ENCODE data around the gene FOXO3. TPM values are rescaled to one million over a fixed set of nuclear protein-coding genes. Genes with fewer than 3 reads are reported as not detected.

Gene FOXO3
- total RNA-seq, 1 experiment from 2014 or later: 22.1 TPM

DNA sequence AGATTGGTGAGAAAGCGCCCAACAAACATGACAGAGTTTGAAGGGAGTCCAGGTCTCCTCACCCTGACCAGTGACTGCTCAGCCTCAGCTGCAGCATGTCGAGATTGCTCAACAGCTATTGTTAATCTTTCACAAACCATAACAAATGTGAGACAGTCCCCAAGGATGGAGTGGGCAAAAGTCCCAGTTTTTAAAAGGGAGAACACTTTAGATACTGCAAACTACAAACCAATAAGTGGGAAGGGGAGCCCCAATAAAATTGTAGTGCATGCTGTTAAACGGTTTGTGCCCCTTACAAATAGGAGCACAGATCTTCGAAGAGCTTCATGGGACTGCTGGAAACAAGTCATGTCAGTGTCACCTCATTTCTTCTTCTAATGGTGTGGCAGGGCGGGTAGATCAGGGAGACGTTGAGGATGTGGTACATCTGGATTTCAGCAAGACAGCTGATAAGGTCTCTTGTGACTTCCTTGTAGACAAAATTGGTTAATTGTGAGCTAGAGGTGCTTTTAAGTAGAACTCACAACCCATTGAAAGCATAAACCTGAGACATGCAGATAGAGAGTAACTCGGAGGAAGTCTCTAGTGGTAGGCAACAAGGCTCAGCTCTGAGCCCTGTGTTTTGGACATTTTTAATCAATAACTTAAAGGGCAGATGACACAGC, 153.5 kb downstream of the FOXO3 start:
- no peak overlapping the region for H2BK120ac ChIP-seq (ENCODE audit: low read depth, low read length, poor library complexity, severe bottlenecking)
- H3K79me2 ChIP-seq (ENCODE audit: insufficient read depth, low read length): no peaks in the 10 kb centered on the region
- H3K4ac ChIP-seq (ENCODE audit: low read depth, low read length): no peak overlapping the region
- no peak overlapping the region for H3K4me2 ChIP-seq (ENCODE audit: insufficient read depth, insufficient read length, low read length)
- H4K5ac ChIP-seq (ENCODE audit: insufficient read length, low read depth, low read length): no peak overlapping the region
- no peak overlapping the region for H2BK15ac ChIP-seq (ENCODE audit: low read depth, low read length)
- Mint-ChIP-seq H3K4me3 (no peak overlapping the region), H3K9me3 (no peaks in the 10 kb centered on the region; a peak in 1 of 5 replicates), H3K4me1 (peaks cover 6 to 8% of the 10 kb centered on the region in 2 experiments), H3K36me3 (ENCODE audit: insufficient read depth in 1 of 3, low read depth in 3 of 3) (no peaks in the 10 kb centered on the region), H3K27me3 (ENCODE audit: low read depth) (peaks cover 4% of the 10 kb centered on the region), H3K27ac (no peak overlapping the region)
- H2AFZ ChIP-seq (ENCODE audit: low read length): no peak overlapping the region
- no peaks in the 10 kb centered on the region; the same call in 1 of the 2 replicates for H3K4me1 ChIP-seq (ENCODE audit: insufficient read depth, low read length)
- no peak overlapping the region for H3K56ac ChIP-seq (ENCODE audit: insufficient read length, low read depth, low read length)
- no peak overlapping the region for H3K23ac ChIP-seq (ENCODE audit: insufficient read length, low read depth, low read length)
- H3K18ac ChIP-seq (ENCODE audit: insufficient read length, low read depth, low read length): no peak overlapping the region
- H3T11ph ChIP-seq (ENCODE audit: low read length): no peak overlapping the region
- no peaks in the 10 kb centered on the region for H3K23me2 ChIP-seq (ENCODE audit: insufficient read length, low read depth, low read length, poor library complexity, severe bottlenecking)
- H4K20me1 ChIP-seq (ENCODE audit: control insufficient read depth, insufficient read depth, insufficient read length): no peaks in the 10 kb centered on the region
- H3K27ac ChIP-seq (ENCODE audit: insufficient read length, low read depth, low read length): no peak overlapping the region
- H2AK5ac ChIP-seq (ENCODE audit: insufficient read length, low read length): no peak overlapping the region
- no peak overlapping the region for H3K14ac ChIP-seq (ENCODE audit: insufficient read depth, low read length)
- no peak overlapping the region for H2BK12ac ChIP-seq (ENCODE audit: insufficient read length, low read depth, low read length)
- no peak overlapping the region for H2BK20ac ChIP-seq (ENCODE audit: low read depth, low read length, poor library complexity, severe bottlenecking)
- H3K9me3 ChIP-seq (ENCODE audit: control insufficient read depth, low read depth, low read length): no peaks in the 10 kb centered on the region
- H3K9ac ChIP-seq (ENCODE audit: extremely low read depth, insufficient read length, low read length): no peak overlapping the region
- H4K91ac ChIP-seq (ENCODE audit: insufficient read length, low read depth, low read length): no peak overlapping the region
- H2BK5ac ChIP-seq (ENCODE audit: insufficient read length, low read length): no peak overlapping the region
- no CpG with 5 or more reads among the region's 7 CpGs for WGBS (ENCODE audit: extremely low coverage, insufficient read length, low lambda C conversion rate)
- H3K79me1 ChIP-seq (ENCODE audit: insufficient read depth, low read depth, low read length, poor library complexity, severe bottlenecking): no peaks in the 10 kb centered on the region
- no peaks in the 10 kb centered on the region for H3K27me3 ChIP-seq (ENCODE audit: insufficient read depth, low read length)
- TF ChIP-seq, protein P1, sequence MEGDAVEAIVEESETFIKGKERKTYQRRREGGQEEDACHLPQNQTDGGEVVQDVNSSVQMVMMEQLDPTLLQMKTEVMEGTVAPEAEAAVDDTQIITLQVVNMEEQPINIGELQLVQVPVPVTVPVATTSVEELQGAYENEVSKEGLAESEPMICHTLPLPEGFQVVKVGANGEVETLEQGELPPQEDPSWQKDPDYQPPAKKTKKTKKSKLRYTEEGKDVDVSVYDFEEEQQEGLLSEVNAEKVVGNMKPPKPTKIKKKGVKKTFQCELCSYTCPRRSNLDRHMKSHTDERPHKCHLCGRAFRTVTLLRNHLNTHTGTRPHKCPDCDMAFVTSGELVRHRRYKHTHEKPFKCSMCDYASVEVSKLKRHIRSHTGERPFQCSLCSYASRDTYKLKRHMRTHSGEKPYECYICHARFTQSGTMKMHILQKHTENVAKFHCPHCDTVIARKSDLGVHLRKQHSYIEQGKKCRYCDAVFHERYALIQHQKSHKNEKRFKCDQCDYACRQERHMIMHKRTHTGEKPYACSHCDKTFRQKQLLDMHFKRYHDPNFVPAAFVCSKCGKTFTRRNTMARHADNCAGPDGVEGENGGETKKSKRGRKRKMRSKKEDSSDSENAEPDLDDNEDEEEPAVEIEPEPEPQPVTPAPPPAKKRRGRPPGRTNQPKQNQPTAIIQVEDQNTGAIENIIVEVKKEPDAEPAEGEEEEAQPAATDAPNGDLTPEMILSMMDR (conservative IDR thresholded peaks at IDR 0.05): no peak
- H4K8ac ChIP-seq (replicated peaks; ENCODE audit: insufficient read length, low read depth, low read length): no peak overlapping the region
- no peak for DNase-seq
